Right atrium auricular region (tissue), 2 donors: ENCODE results near the gene MAU2. TPM values are rescaled to one million over a fixed set of nuclear protein-coding genes. Genes with fewer than 3 reads are reported as not detected.
"Not testable (repeated sequence)": the region's sequence is repeated elsewhere in the genome, so short reads cannot be mapped to it uniquely, and the experiment has no call there.

Experiments used
- DNase-seq: peaks from one replicate; pipeline ENCODE4 v3.0.0-alpha.2; 2019; ENCODE audit warnings: low spot score
- H3K27ac ChIP-seq, 2 donors: fragments of 200-600 bp; sonication (generic); 1 replicate in 1 of 2; 2 replicates in 1 of 2; pipeline ENCODE4 v1.5.1; 2016 to 2019
- H3K27me3 ChIP-seq, 2 donors: fragments of 200-600 bp; sonication (generic); one replicate each; pipeline versions ENCODE4 v1.5.1 to v1.6.0; 2017 to 2019
- H3K36me3 ChIP-seq: fragments of 200-600 bp; sonication (generic); one replicate; pipeline ENCODE4 v1.5.1; 2016
- H3K4me1 ChIP-seq, 2 donors: fragments of 200-600 bp; sonication (generic); one replicate each; pipeline versions ENCODE4 v1.5.1 to v1.6.0; 2017 to 2019
- H3K4me3 ChIP-seq, 2 donors: fragments of 200-600 bp; sonication (generic); 1 replicate in 1 of 2; 2 replicates in 1 of 2; pipeline ENCODE4 v1.5.1; 2017 to 2019; ENCODE audit warnings: mild to moderate bottlenecking in 1 of 2, moderate library complexity in 1 of 2
- H3K9me3 ChIP-seq, 2 donors: fragments of 200-600 bp; sonication (generic); one replicate each; pipeline ENCODE4 v1.5.1; 2019
- total RNA-seq, 2 donors: library from RNA; depleted of rRNA; stranded (reverse); fragments of >200 nt; gene quantifications; one replicate each; pipeline ENCODE4 v1.1.0, GENCODE V29; 2016
- TF ChIP-seq, protein P1 (sequence below), 2 donors: fragments of 200-600 bp; sonication (generic); IDR thresholded peaks; one replicate each; pipeline ENCODE4 v1.5.1; 2019; ENCODE audit warnings: antibody characterized with exemption in 2 of 2

Gene MAU2
- total RNA-seq, 2 donors from 2014 or later: 22.1 to 31.3 TPM

DNA sequence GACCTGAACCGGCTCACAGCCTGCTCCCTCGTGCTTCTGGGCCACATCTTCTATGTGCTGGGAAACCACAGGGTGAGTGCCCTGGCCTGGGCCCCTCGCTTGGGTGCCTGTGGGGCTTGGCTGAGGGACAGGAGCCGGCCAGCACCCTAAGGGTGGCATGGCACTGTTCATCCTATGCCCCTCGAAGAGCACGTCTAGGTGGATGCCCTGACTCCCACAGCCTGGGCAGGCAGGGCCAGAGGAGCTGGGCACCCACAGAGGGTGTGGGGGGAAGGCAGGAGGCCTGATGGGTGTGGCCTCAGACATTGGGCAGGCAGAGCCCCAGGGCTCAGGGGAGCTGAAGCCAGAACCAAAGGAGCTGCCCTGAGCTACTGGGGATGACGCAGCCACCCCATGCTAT lies 28.7 kb downstream of the MAU2 start:
- Histone ChIP-seq H3K36me3 (peaks cover 94% of the 10 kb centered on the region), H3K9me3 (no peaks in the 10 kb centered on the region), H3K4me1 (no peaks in the 10 kb centered on the region), H3K27me3 (no peaks in the 10 kb centered on the region), H3K4me3 (no peak overlapping the region), H3K27ac (no peak overlapping the region)
- TF ChIP-seq, protein P1, sequence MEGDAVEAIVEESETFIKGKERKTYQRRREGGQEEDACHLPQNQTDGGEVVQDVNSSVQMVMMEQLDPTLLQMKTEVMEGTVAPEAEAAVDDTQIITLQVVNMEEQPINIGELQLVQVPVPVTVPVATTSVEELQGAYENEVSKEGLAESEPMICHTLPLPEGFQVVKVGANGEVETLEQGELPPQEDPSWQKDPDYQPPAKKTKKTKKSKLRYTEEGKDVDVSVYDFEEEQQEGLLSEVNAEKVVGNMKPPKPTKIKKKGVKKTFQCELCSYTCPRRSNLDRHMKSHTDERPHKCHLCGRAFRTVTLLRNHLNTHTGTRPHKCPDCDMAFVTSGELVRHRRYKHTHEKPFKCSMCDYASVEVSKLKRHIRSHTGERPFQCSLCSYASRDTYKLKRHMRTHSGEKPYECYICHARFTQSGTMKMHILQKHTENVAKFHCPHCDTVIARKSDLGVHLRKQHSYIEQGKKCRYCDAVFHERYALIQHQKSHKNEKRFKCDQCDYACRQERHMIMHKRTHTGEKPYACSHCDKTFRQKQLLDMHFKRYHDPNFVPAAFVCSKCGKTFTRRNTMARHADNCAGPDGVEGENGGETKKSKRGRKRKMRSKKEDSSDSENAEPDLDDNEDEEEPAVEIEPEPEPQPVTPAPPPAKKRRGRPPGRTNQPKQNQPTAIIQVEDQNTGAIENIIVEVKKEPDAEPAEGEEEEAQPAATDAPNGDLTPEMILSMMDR (IDR thresholded peaks at IDR 0.05): no peak
- DNase-seq: no peak

DNA sequence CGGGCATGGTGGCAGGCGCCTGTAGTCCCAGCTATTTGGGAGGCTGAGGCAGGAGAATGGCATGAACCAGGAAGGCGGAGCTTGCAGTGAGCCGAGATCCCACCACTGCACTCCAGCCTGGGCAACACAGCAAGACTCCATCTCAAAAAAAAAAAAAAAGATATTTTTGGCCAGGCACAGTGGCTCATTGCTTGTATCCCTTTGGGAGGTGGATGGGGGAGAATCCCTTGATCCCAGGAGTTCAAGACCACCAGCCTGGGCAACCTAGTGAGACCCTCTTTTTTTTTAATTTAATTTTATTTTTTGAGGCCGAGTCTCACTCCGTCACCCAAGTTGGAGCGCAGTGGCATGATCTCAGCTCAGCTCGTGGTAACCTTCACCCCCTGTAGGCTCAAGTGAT lies 30.1 kb downstream of the MAU2 start:
- not testable (repeated sequence) for H3K4me3 ChIP-seq, DNase-seq, H3K27me3 ChIP-seq, H3K4me1 ChIP-seq, H3K27ac ChIP-seq, H3K9me3 ChIP-seq
- H3K36me3 ChIP-seq: peaks cover 94% of the 10 kb centered on the region

DNA sequence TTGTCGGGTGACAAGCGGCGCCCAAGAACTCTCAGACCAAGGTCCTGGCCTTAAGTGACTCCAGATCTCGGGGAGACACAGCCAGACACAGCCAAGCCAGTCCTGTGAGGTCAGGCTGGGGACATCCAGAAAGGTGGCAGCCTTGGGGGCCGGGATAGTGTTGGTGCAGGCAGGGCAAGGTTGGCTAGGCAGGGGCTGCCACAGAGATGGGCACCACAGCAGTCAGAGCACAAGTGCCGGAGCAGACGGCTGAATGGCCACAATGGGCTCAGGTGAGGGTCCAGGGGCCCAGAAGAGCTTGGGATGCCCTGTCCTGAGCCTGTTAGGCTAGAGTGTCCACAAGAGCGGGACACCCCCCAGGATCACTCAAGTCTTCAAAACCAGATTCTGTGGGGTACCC lies 32.2 kb downstream of the MAU2 start:
- Histone ChIP-seq H3K36me3 (peaks cover 92% of the 10 kb centered on the region), H3K9me3 (no peaks in the 10 kb centered on the region), H3K4me3 (no peak overlapping the region), H3K4me1 (no peaks in the 10 kb centered on the region), H3K27ac (no peak overlapping the region), H3K27me3 (no peaks in the 10 kb centered on the region)
- TF ChIP-seq, protein P1 (IDR thresholded peaks at IDR 0.05): no peak
- DNase-seq: no peak

DNA sequence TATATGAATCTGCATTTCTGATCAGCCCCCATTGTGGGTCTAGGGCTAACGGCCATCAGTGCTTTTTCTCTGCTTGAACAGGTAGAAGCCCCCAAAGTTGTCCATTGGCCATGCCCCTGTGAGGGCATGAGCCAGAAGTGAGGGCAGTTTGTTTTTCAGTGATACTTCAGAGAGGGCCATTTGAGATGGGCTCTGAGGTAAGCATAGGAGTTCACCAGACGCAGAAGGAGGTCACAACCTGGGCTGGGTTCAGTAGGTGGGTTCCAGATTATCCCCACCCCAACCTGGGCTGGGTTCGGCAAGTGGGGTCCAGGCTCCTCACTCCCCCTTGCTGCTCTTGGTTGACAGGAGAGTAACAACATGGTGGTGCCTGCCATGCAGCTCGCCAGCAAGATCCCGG lies 33.4 kb downstream of the MAU2 start:
- Histone ChIP-seq H3K9me3 (no peaks in the 10 kb centered on the region), H3K27me3 (no peaks in the 10 kb centered on the region), H3K4me3 (no peak overlapping the region), H3K36me3 (peaks cover 80% of the 10 kb centered on the region), H3K4me1 (no peaks in the 10 kb centered on the region), H3K27ac (no peak overlapping the region)
- DNase-seq: no peak
- TF ChIP-seq, protein P1 (IDR thresholded peaks at IDR 0.05): no peak

DNA sequence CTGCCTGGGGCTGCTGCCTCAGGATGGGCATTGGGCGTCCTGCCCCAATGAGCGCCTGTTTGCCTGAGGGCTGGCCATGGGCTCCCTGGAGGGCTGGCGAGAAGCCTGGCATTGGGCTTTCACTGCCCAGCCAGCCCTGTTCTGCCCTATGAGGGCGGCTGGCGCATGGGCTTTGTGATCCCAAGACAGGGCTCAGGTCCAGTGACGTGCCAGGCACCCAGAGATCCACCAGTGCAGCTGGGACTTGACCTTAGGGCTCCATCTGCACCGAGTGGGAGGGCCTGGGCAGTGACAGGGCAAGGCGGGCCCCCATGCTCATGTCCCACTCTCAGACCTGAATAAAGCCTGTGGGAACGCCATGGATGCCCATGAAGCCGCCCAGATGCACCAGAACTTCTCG lies 34.3 kb downstream of the MAU2 start:
- Histone ChIP-seq H3K4me1 (no peaks in the 10 kb centered on the region), H3K27ac (no peak overlapping the region), H3K36me3 (peaks cover 73% of the 10 kb centered on the region), H3K9me3 (no peaks in the 10 kb centered on the region), H3K27me3 (no peaks in the 10 kb centered on the region), H3K4me3 (no peak overlapping the region)
- no peak for DNase-seq
- TF ChIP-seq, protein P1 (IDR thresholded peaks at IDR 0.05): no peak

DNA sequence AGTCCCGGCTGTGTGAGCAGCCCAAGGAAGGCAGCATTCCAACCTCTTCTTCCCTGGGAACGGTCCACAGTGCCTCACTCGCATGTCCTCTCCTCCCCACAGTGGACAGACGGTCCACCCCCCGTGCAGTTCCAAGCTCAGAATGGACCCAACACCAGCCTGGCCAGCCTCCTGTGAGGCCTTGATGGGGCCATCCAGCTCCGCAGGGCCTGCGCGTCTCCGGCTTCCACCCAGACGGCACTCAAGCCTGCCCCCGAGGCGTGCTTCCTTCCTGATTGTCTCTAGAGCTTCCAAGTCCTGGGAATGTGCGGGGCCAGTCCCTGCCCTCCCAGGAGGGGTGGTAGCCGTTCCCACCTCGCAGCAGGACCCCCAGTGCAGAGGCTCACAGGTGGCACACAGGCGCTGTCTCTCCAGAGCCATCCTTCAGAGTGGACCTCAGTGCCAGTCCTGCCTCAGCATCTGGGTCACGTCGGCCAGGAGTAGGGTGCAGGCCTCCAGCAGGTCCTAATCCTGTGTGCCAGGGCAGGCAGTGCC lies 35.0 kb downstream of the MAU2 start:
- TF ChIP-seq, protein P1 (IDR thresholded peaks at IDR 0.05): no peak
- no peaks in the 10 kb centered on the region for H3K4me1 ChIP-seq
- H3K9me3 ChIP-seq: no peaks in the 10 kb centered on the region
- no peak for DNase-seq
- no peak overlapping the region for H3K27ac ChIP-seq
- no peaks in the 10 kb centered on the region for H3K27me3 ChIP-seq
- no peak overlapping the region for H3K4me3 ChIP-seq
- peaks cover 69% of the 10 kb centered on the region for H3K36me3 ChIP-seq
